ENCODE results near the gene MAP2K7.

Gene MAP2K7

GRCh38 chr19:7863157-7863970 is 40.3 kb upstream of the MAP2K7 start:
- peaks cover 8% of the 10 kb centered on the region for H3K36me3 Mint-ChIP-seq
- no peak overlapping the region for H3K27ac Mint-ChIP-seq
- H3K4me1 Mint-ChIP-seq, result peaks cover 21% of the 10 kb centered on the region
- ATAC-seq, result peak; percentile 9
- H3K4me3 Mint-ChIP-seq, result no peak overlapping the region
- peaks cover 85% of the 10 kb centered on the region for H3K27me3 Mint-ChIP-seq
- H3K9me3 Mint-ChIP-seq, result no peaks in the 10 kb centered on the region

- no peak overlapping the region for H3K4me3 Mint-ChIP-seq
- peaks cover 28% of the 10 kb centered on the region for H3K4me1 Mint-ChIP-seq
- no peak overlapping the region for H3K27ac Mint-ChIP-seq
- no peaks in the 10 kb centered on the region for H3K9me3 Mint-ChIP-seq
- peaks cover 8% of the 10 kb centered on the region for H3K36me3 Mint-ChIP-seq
- peaks cover 80% of the 10 kb centered on the region for H3K27me3 Mint-ChIP-seq
- ATAC-seq, result no peak
These were observed 39.5 kb upstream of the MAP2K7 start for GRCh38 chr19:7863971-7864689.

GRCh38 chr19:7864690-7865074 is 39.0 kb upstream of the MAP2K7 start:
- H3K27ac Mint-ChIP-seq, result no peak overlapping the region
- H3K9me3 Mint-ChIP-seq, result no peaks in the 10 kb centered on the region
- peaks cover 28% of the 10 kb centered on the region for H3K4me1 Mint-ChIP-seq
- peaks cover 76% of the 10 kb centered on the region for H3K27me3 Mint-ChIP-seq
- H3K4me3 Mint-ChIP-seq, result no peak overlapping the region
- H3K36me3 Mint-ChIP-seq, result peaks cover 8% of the 10 kb centered on the region
- no peak for ATAC-seq

- peaks cover 3% of the 10 kb centered on the region for H3K36me3 Mint-ChIP-seq
- no peak overlapping the region for H3K4me3 Mint-ChIP-seq
- ATAC-seq, result no peak
- H3K4me1 Mint-ChIP-seq, result peaks cover 34% of the 10 kb centered on the region
- H3K9me3 Mint-ChIP-seq, result peaks cover 3% of the 10 kb centered on the region
- H3K27me3 Mint-ChIP-seq, result peaks cover 76% of the 10 kb centered on the region
- H3K27ac Mint-ChIP-seq, result no peak overlapping the region
These were observed 38.3 kb upstream of the MAP2K7 start for GRCh38 chr19:7865262-7865911.

- H3K27ac Mint-ChIP-seq, result no peak overlapping the region
- H3K27me3 Mint-ChIP-seq, result peaks cover 76% of the 10 kb centered on the region
- no peak for ATAC-seq
- no peak overlapping the region for H3K4me3 Mint-ChIP-seq
- peaks cover 38% of the 10 kb centered on the region for H3K4me1 Mint-ChIP-seq
- H3K9me3 Mint-ChIP-seq, result peaks cover 12% of the 10 kb centered on the region
- H3K36me3 Mint-ChIP-seq, result peaks cover 4% of the 10 kb centered on the region
These were observed 37.1 kb upstream of the MAP2K7 start for GRCh38 chr19:7866399-7867091.

- Mint-ChIP-seq H3K27me3 (peaks cover 76% of the 10 kb centered on the region), H3K36me3 (peaks cover 7% of the 10 kb centered on the region), H3K4me3 (no peak overlapping the region), H3K27ac (no peak overlapping the region), H3K9me3 (peaks cover 16% of the 10 kb centered on the region), H3K4me1 (peaks cover 42% of the 10 kb centered on the region)
- no peak for ATAC-seq
These were observed 36.4 kb upstream of the MAP2K7 start for GRCh38 chr19:7867092-7867844.

- H3K27ac Mint-ChIP-seq, result peak overlapping the region; percentile 63
- peak overlapping the region; percentile 78 for H3K4me3 Mint-ChIP-seq
- peaks cover 7% of the 10 kb centered on the region for H3K36me3 Mint-ChIP-seq
- H3K9me3 Mint-ChIP-seq, result peaks cover 16% of the 10 kb centered on the region
- peaks cover 79% of the 10 kb centered on the region for H3K27me3 Mint-ChIP-seq
- H3K4me1 Mint-ChIP-seq, result peaks cover 47% of the 10 kb centered on the region
- no peak for ATAC-seq
These were observed 35.4 kb upstream of the MAP2K7 start for GRCh38 chr19:7868326-7868670.

GRCh38 chr19:7868671-7869452 is 34.8 kb upstream of the MAP2K7 start:
- Mint-ChIP-seq H3K9me3 (peaks cover 16% of the 10 kb centered on the region), H3K4me3 (peak overlapping the region; percentile 78), H3K4me1 (peaks cover 53% of the 10 kb centered on the region), H3K27ac (peak overlapping the region; percentile 63), H3K27me3 (peaks cover 79% of the 10 kb centered on the region), H3K36me3 (peaks cover 7% of the 10 kb centered on the region)
- ATAC-seq, result peak; percentile 88

GRCh38 chr19:7869453-7869909 is 34.2 kb upstream of the MAP2K7 start:
- H3K27me3 Mint-ChIP-seq, result peaks cover 75% of the 10 kb centered on the region
- H3K27ac Mint-ChIP-seq, result no peak overlapping the region
- peaks cover 53% of the 10 kb centered on the region for H3K4me1 Mint-ChIP-seq
- H3K36me3 Mint-ChIP-seq, result peaks cover 7% of the 10 kb centered on the region
- peaks cover 16% of the 10 kb centered on the region for H3K9me3 Mint-ChIP-seq
- peak overlapping the region; percentile 78 for H3K4me3 Mint-ChIP-seq
- peak; percentile 73 for ATAC-seq

GRCh38 chr19:7869910-7870511 is 33.7 kb upstream of the MAP2K7 start:
- Mint-ChIP-seq H3K9me3 (peaks cover 16% of the 10 kb centered on the region), H3K4me1 (peaks cover 49% of the 10 kb centered on the region), H3K36me3 (peaks cover 7% of the 10 kb centered on the region), H3K27ac (no peak overlapping the region), H3K4me3 (peak overlapping the region; percentile 38), H3K27me3 (peaks cover 75% of the 10 kb centered on the region)
- peak; percentile 0 for ATAC-seq

- peaks cover 75% of the 10 kb centered on the region for H3K27me3 Mint-ChIP-seq
- H3K27ac Mint-ChIP-seq, result no peak overlapping the region
- H3K4me1 Mint-ChIP-seq, result peaks cover 42% of the 10 kb centered on the region
These were observed 32.9 kb upstream of the MAP2K7 start for GRCh38 chr19:7870571-7871436.

GRCh38 chr19:7871437-7872305 is 32.0 kb upstream of the MAP2K7 start:
- ATAC-seq, result peak; percentile 28
- H3K4me1 Mint-ChIP-seq, result peaks cover 42% of the 10 kb centered on the region
- H3K4me3 Mint-ChIP-seq, result peak overlapping the region; percentile 53
- H3K27me3 Mint-ChIP-seq, result peaks cover 72% of the 10 kb centered on the region
- H3K27ac Mint-ChIP-seq, result no peak overlapping the region
- H3K9me3 Mint-ChIP-seq, result peaks cover 16% of the 10 kb centered on the region
- peaks cover 7% of the 10 kb centered on the region for H3K36me3 Mint-ChIP-seq

More at GRCh38 chr19:7870571-7871436, 32.9 kb upstream of the MAP2K7 start:
- Mint-ChIP-seq H3K36me3 (peaks cover 7% of the 10 kb centered on the region), H3K4me3 (peak overlapping the region; percentile 53), H3K9me3 (peaks cover 16% of the 10 kb centered on the region)
- ATAC-seq, result no peak
